GM12875 (cell line): ENCODE results near the gene TRERF1.

ENCODE experiments used
- H3K4me3 ChIP-seq: one replicate; pipeline ENCODE4 v1.5.1; 2011; ENCODE audit warnings: low read depth, low read length, control low read depth
- TF ChIP-seq, protein P1 (sequence below): IDR thresholded peaks from 2 replicates; pipeline ENCODE4 v1.5.1; 2011; ENCODE audit warnings: low read depth, mild to moderate bottlenecking, control low read depth, inconsistent platforms, low read length, moderate library complexity, borderline replicate concordance; ENCODE audit not compliant: insufficient read depth

TRERF1 gene

DNA sequence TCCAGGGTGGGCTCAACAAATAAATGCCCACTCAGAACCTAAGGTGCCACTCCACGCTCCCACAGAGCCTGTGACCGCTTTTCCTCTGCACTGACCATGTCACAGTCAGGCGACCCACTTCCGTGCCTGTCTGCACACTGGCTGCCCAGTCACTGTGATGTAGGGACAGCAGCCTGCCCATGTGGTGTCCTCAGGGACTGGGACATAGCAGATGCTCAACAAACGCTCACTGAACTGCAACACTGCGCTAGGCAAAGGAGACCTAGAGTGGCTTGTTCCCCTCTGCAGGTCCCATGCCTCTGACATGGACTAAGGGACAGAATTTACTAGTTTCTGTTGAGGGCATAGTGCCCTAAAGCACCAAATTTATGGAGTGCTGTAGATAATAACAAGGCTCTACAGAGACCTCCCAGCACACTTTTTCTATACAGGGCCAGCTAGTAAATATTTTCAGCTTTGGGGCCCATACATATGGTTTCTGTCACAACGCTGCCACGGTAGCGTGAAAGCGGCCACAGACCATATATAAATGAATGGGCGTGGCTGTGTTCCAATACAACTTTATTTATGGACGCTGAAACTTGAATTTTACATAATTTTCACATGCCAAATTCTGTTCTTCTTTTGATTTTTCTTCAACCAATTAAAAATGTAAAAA, 176.2 kb downstream of the TRERF1 start:
- TF ChIP-seq, protein P1, sequence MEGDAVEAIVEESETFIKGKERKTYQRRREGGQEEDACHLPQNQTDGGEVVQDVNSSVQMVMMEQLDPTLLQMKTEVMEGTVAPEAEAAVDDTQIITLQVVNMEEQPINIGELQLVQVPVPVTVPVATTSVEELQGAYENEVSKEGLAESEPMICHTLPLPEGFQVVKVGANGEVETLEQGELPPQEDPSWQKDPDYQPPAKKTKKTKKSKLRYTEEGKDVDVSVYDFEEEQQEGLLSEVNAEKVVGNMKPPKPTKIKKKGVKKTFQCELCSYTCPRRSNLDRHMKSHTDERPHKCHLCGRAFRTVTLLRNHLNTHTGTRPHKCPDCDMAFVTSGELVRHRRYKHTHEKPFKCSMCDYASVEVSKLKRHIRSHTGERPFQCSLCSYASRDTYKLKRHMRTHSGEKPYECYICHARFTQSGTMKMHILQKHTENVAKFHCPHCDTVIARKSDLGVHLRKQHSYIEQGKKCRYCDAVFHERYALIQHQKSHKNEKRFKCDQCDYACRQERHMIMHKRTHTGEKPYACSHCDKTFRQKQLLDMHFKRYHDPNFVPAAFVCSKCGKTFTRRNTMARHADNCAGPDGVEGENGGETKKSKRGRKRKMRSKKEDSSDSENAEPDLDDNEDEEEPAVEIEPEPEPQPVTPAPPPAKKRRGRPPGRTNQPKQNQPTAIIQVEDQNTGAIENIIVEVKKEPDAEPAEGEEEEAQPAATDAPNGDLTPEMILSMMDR: no peak
- no peak overlapping the region for H3K4me3 ChIP-seq

DNA sequence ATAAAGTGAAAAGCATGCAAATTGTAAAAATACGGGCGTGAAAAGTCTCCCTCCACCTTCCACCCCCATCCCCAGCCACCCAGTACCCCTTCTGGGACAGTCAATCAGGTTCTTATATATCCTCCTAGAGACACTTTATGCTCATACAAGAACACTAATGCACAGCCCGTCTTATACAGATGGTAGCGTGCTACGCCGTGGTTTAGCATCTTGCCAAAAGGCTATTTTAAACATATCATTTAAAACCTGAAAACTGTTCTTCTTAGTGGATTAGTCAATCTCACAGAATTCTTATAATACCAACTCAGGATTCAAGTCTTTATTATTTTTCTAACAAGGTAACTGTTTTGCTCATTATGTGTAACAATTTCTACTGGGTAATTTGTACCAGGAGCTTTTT, 176.8 kb downstream of the TRERF1 start:
- TF ChIP-seq, protein P1: no peak
- no peak overlapping the region for H3K4me3 ChIP-seq

DNA sequence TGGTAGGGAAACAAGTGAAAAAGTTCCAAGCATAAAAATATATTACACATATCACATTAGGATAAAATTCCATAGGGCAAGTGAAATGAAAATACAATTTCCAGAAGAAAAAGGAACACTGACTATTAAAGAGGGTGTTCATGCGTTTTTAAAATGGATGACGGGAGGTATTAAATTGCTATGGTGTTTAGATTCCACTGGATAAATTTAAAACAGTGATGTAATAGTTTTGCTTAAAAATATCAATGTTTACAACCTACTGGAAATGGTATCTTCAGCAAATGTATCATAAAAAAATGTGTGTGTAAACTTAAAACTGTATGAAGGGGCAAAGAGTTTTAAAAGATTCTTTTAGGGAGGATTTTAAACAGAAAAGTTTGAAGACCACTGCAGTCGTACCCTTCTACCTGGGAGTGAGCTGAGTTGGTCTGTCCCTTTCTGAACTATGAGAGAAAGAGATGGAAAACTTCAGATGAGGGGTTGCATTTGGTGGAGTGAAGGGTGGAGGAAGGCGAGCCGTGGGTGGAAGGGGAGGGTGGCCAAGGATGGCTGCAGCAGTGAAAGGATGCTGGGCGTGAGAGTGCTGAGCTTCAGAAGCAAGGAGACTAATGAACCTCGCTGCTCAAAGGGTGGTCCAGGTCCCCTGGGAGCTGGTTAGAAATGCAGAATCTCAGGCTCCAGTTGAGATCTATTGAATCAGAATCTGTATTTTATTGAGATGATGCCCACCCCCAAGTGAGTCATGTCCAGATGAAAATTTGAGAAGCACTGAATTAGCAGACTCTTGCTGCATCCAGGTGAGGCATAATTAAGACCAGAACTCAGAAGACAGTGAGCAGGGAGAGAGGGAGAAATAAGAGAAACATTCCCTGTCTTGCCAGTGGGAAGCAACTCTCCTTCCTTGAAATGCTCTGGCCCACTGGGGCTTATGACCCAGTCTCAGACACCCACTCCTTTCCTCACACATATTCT, 179.6 kb downstream of the TRERF1 start:
- TF ChIP-seq, protein P1: no peak
- H3K4me3 ChIP-seq: no peak overlapping the region

DNA sequence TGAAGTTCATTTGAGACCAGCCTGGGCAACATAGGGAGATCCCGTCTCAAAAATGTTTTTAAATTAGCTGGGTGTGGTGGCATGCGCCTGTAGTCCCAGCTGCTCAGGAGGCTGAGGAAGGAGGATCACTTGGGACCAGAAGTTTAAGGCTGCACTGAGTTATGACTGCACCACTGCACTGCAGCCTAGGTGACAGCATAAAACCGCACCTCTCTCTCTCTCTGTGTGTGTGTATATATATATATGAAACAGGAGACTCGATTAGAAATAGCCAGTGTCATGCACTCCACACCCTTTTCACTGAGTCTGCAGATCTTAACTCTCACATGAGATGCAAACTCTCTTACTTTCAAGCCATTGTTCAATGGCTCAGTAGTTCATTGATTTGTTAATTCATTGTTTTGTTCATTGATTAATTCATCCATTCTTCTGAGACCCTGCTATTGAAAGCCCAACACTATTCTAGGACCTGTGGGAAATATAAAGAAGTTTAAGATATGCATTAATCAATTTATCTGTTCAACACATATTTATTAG, 181.7 kb downstream of the TRERF1 start:
- TF ChIP-seq, protein P1: no peak
- H3K4me3 ChIP-seq: no peak overlapping the region

DNA sequence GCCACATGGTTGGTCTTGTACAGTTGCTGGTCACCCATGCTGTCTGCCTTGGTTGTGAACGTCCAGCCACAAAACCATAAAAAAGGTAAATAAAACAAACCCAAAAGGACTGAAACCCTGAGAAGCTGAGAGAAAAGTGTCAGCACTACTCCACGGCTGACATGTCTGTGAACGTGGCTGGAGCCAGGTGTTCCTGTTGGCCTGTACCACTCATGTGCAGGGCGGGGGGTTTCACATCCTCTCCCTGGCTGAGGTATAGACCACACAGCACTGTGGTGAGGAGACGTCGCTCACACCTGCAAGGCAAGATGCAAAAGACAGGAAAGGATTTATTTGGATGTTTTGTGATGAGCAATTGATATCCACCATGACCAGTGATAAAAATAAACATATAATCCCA, 182.2 kb downstream of the TRERF1 start:
- H3K4me3 ChIP-seq: no peak overlapping the region
- TF ChIP-seq, protein P1: no peak

DNA sequence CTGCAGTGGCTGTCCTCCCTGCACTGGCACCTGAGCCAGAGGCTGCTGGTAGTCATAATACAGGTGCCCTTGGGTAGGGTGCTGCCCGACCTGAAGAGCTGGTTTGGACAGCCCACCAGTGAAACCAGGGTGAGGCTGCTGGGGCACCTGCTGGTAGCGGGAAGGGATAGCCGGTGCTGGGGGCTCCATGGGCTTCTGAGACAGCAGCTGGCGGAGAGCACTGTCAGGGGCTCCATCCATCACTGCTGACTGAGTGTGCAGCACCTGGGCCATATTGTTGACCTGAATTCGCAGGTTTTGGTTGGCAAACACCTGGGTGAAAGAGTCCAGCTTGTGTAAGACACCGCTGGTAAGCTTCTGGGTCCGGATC, 182.9 kb downstream of the TRERF1 start:
- TF ChIP-seq, protein P1: no peak
- no peak overlapping the region for H3K4me3 ChIP-seq
